ENCODE data around the gene DPP10.
"Not testable (repeated sequence)": the region's sequence is repeated elsewhere in the genome, so short reads cannot be mapped to it uniquely, and the experiment has no call there.

The DPP10 gene

GRCh38 chr2:114515882-114516281, 73.4 kb downstream of the DPP10 start:
- no peak for FAIRE-seq

DNA sequence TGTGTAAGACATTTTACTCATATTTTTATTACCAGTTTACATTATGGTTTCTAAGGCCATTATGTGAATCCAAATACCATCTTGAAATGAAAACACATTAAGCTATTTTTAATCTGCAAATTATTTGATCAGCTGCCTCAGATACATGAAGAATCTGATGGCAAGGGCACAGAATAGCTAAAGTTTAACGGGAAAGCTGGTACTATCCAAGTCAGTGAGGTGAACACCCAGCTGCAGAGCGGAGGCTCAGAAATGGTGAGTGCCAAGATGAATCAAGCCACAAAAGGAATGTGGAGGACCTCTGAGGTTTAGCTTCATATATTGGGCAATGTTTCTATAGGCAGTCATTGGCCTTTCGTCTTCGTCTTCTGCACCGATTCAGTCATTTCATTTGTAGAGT, 75.1 kb downstream of the DPP10 start:
- FAIRE-seq, result no peak

- FAIRE-seq, result no peak
Measured at GRCh38 chr2:114518738-114519137, 76.3 kb downstream of the DPP10 start.

- FAIRE-seq, result not testable (repeated sequence)
Measured at GRCh38 chr2:114522612-114523011, 80.2 kb downstream of the DPP10 start.

DNA sequence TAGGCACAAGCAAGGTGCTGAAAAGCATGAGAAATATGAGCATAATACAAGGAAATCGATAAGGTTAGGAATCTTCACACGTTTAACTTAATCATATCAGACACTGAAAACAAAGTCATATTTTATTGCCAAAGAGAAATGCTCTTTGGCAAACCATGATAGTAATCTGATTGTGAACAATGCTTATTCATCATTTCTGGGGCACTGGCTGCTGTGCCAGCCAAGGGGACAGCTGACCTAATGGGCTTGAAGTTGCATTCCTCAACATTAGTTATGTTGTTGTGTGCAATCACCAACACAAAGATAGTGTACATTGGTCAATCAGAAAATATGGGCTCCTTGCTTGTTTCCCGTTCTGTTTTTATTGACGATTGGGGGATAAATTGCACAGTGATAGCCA, 83.5 kb downstream of the DPP10 start:
- FAIRE-seq, result no peak

- FAIRE-seq, result no peak
Measured at GRCh38 chr2:114526841-114527240, 84.4 kb downstream of the DPP10 start.

GRCh38 chr2:114527330-114527983, 85.0 kb downstream of the DPP10 start:
- no peak for FAIRE-seq

GRCh38 chr2:114534116-114535084, 92.0 kb downstream of the DPP10 start:
- peak; percentile 33 for FAIRE-seq

GRCh38 chr2:114537777-114538176, 95.3 kb downstream of the DPP10 start:
- FAIRE-seq, result no peak

DNA sequence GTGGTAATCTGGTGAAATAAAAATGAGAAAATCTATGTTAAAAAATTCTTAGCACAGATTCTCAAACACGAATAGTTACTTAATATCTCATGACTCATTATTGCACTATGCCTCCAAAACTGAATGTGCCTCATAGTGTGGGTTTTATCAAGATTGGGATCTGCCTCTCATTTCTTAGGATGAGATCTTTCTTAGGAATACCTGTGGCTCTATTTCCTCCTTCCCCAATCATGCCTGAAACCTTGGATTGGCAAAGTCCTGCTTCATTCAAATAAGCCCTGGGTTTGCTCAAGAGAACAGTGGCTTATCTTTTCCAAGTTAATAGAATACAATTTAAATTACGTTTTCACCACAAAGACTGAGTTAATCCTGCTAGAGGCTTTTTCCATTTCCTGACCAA, 100.3 kb downstream of the DPP10 start:
- FAIRE-seq, result no peak

GRCh38 chr2:114543236-114543766, 100.9 kb downstream of the DPP10 start:
- peak; percentile 71 for FAIRE-seq

- no peak for FAIRE-seq
Measured at GRCh38 chr2:114545052-114545451, 102.6 kb downstream of the DPP10 start.

GRCh38 chr2:114546531-114546930, 104.1 kb downstream of the DPP10 start:
- FAIRE-seq, result no peak

DNA sequence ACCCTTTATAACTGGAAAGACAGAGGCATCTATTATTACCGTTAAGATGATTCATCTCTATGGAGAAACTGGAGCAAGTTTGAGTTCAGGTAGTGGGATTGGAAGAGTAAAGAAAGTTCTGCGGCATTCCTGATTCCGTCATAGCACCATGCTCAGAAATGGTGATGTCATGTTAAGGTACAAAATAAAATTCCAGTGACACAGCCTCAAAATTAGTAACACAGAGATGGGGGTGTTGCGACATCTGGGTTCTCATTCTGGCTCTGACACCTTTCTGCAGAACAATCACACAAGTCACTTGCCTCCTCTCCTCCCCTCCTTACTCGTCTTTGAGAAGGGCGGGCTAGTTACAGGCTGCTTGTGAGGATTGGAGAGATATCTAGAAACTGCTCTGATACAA, 105.7 kb downstream of the DPP10 start:
- FAIRE-seq, result no peak

GRCh38 chr2:114550364-114550763, 107.9 kb downstream of the DPP10 start:
- FAIRE-seq, result no peak

GRCh38 chr2:114550895-114551793, 108.7 kb downstream of the DPP10 start:
- FAIRE-seq, result no peak

GRCh38 chr2:114553027-114553426, 110.6 kb downstream of the DPP10 start:
- FAIRE-seq, result no peak

GRCh38 chr2:114569166-114569565, 126.7 kb downstream of the DPP10 start:
- FAIRE-seq, result no peak

- no peak for FAIRE-seq
Measured at GRCh38 chr2:114577657-114578056, 135.2 kb downstream of the DPP10 start.

GRCh38 chr2:114579542-114579941, 137.1 kb downstream of the DPP10 start:
- FAIRE-seq, result no peak

DNA sequence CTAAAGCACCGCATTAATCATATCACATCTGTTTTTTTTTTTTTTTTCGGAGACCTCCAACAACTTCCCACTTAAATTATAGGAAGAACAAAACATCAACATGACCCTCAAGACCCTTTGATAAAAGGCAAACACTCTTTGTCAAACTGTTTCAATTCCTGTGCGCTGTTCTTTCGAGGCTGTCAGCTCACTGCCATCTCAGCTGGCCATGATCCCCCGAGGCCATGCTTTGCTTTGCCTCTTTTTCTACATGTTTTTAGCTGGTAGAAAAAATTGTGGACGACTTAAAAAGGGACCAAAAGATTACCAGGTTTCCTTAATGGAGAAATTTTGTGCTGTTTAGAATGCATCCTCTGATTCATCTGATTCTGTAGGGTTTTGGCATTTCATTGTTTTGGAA, 138.2 kb downstream of the DPP10 start:
- FAIRE-seq, result no peak

GRCh38 chr2:114598329-114598728, 155.9 kb downstream of the DPP10 start:
- no peak for FAIRE-seq

DNA sequence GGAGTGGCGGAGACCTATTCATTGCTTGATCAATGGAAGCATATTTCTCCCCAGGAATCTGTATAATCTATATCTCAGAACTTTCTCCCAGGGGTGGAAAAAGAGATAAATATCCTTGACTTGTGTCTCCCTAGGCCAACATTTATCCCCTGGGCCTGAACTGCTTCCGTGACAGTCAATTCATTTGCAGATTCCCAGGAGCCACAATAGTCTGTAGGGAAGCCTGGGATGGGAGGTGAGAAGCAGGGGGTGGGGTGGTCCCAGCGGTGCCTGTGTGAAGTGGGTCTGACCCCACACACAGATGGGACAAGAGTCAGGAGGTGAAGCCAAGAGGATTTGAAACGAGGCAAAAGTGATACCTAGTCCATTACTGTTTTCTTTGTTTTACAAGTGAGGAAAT, 166.8 kb downstream of the DPP10 start:
- FAIRE-seq, result no peak
